ENCODE data around the gene TMSB4X.
A peak's percentile ranks its signal among the peaks of the same experiment; 100 is the strongest.
"Not testable (repeated sequence)": the region's sequence is repeated elsewhere in the genome, so short reads cannot be mapped to it uniquely, and the experiment has no call there.

Gene TMSB4X

DNA sequence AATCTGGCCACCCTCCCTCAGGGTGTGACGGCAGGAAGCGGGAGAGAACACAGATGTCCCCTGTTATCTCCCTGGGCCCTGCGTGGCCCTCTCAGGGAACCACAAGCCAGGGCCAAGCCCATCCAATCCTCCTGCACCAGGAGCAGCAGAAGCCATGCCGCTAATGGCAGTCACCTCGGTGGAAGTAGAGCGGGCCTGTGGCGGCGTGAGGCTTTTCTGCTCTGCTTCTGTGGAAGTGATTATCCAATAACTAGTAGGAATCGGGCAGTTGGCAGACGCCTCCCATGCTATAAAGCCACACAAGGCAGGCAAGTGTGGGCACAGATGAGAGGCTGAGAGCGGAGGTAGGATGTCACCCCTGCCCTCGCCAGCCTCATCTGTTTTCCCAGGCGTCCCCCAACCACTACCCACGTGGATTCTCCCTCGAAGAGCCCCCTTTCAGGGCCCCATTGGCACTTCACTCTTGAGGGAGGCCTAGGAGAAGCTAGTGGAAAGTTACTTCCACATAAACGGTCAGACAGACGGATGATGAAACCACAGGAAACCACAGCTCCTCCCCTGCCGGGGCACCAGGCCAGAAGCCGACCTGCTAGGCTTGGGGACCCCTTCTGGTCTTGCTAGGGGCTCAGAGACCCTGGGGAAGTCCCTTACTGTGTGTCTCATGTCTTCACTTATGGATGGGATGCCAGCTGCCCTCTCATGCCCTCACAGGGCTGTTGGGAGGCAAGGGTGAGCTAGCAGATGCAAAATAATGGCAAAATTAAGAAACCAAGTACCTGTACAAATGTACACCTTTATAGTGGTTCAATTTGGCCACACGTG lies 18.8 kb upstream of the TMSB4X start:
- DNase-seq, result peak; percentile 79 to 81

DNA sequence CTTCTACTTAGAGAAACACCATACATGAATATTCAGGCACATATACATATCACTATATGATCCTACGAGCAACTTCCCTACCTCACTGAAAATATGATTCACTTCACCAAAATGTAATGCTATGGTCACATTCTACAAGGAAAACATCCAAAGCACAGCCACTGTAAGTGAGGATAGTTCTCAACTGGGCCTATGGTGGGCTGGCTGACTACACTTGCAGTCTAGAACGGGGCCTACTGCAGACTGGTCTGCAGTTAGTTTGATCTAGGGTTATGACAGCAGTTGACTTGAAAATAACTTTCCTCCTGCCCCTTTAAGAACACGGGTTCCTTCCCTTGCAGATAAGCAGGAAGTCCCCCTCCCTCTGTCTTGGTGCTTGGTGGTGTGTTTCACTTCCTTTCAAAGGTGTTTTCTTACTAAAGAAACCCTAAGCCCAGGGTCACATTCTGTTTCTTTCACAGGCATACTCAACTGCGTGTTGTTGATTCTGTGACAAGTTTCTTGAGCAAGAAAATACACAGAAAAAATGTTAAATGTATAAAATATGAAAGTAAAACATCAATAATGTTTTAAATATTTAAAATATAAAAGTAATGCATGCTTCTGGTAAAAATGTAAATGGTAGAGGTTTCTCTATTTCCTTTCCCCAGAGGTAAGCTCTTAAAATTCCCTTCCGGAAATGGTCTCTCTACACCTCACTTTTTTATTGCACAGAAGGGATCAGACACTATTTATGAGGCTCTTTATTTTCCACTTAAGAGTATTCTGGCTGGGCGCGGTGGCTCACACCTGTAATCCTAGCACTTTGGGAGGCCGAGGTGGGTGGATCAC lies 18.0 kb upstream of the TMSB4X start:
- peak; percentile 70 to 73 for DNase-seq

GRCh38 chrX:12958059-12958458 lies 16.9 kb upstream of the TMSB4X start:
- no peak for DNase-seq

DNA sequence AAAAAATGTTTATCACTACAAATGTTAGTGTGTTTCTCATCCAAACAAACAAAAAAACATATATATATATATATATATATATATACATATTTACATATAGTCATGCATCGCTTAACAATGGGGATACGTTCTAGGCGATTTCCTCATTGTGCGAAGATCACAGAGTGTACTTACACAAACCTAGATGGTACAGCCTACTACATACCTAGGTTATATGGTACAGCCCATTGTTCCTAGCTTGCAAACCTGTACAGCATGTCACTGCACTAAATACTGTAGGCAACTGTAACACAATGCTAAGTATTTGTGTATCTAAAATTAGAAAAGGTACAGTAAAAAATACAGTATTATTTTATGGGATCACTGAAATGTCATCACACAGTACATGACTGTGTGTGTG lies 16.4 kb upstream of the TMSB4X start:
- DNase-seq, result no peak

DNA sequence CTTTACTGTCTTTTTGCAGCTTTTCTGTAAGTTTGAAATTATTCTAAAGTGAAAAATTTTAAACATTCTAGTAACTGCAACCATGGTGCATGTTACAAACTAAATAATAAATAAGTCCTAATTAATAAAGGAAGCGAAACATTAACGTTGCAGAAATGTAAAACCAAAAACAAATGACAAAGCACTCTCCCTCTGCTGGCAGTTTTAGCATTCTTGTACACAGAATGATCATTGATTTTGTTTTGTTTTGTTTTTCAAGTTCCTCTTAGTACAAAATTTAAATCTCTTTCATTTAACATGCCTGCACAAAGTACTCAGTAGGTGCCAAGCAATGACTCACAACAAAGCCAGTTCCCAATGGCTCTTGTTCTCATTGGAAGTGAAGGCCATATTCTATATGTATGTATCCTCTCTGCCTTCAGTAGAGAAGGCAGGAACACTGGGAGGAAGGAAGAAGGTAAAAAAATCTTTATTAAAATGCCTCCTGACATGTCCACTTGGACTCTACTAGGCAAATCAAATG lies 13.7 kb upstream of the TMSB4X start:
- DNase-seq, result no peak

GRCh38 chrX:12962041-12962504 lies 12.8 kb upstream of the TMSB4X start:
- DNase-seq, result no peak

GRCh38 chrX:12963210-12963850 lies 11.6 kb upstream of the TMSB4X start:
- not testable (repeated sequence) for DNase-seq

GRCh38 chrX:12965131-12965940 lies 9.6 kb upstream of the TMSB4X start:
- no peak for DNase-seq

GRCh38 chrX:12966151-12966550 lies 8.8 kb upstream of the TMSB4X start:
- no peak for DNase-seq

DNA sequence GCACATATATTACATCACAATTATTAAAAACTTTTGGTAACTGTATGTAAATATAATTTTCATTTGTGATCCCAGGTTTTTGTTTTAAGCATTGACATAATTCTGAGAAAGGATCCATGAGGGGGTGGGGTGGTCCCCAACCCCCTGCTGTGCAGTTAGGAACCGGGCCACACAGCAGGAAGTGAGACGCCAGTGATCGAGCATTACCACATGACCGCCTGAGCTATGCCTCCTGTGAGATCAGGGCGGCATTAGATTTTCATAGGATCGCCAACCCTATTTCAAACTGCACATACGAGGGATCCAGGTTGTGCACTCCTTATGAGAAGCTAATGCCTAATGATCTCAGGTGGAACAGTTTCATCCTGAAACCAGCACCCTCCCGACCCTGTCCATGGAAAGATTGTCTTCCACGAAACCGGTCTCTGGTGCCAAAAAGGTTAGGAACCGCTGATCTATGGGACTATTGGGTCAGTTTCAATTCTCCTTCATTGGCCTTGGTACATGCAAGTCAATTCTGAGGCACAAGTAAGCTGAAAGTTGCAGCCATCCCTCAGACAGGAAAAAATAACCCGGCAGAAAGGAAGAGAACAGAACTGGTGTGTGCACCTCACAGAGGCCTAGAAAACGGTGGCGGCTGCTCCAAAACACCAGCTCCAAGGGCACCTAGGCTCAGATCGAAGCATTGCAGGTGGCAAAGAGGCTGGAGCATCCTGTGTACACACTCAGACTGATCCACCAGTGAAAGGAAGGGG lies 7.0 kb upstream of the TMSB4X start:
- no peak for DNase-seq

GRCh38 chrX:12970691-12971202 lies 4.2 kb upstream of the TMSB4X start:
- no peak for DNase-seq

GRCh38 chrX:12971282-12972003 lies 3.5 kb upstream of the TMSB4X start:
- no peak for DNase-seq

DNA sequence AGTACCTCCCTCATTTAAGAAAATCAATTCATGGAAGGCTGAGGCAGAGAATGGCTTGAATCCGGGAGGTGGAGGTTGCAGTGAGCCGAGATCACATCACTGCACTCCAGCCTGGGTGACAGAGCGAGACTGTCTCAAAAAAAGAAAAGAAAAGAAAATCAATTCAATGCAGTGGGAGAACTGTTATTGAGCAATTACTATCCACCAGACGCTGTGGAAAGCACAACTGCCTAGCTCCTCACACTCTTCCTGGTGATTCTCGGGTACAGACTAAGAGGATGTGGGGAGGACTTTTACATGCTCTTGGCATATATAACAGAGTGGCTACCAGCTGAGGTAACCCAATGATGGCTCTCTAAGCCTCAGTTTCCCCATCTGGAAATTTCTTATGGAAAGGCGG lies 2.7 kb upstream of the TMSB4X start:
- DNase-seq, result no peak

DNA sequence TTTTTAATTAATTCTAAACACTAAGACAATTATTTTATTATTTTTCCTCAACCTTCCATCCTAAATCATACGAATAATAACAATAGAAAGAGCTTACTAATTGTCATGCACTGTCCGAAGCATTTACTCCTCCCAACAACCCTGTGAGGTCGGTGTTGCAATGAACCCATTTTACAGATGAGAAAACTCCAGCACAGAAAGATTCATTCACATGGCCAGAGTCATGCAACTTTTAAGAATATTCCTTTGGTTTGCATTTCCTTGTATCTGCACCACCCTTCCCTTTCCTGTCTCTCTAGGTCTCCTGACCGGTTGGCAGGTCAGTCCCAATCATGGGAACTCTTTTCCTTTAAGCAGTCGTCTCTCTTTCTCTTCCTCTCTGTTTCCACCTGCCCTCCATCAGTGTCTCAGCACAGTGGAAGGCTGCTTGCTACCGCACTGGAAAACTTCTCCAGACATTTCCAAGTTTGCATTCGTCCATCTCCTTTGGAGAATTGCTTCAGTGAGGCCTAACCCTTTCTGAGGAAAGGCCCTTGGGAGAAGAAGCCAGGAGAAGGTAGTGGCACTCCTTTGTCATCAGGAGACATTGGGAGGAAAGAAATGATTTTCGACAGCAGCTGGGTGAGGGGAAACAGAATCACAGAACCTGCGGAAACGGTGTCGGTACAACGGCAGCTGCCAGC lies 1.9 kb upstream of the TMSB4X start:
- DNase-seq, result no peak

- peak; percentile 61 to 66 for DNase-seq
Observed at GRCh38 chrX:12973561-12974304, 1.2 kb upstream of the TMSB4X start.

DNA sequence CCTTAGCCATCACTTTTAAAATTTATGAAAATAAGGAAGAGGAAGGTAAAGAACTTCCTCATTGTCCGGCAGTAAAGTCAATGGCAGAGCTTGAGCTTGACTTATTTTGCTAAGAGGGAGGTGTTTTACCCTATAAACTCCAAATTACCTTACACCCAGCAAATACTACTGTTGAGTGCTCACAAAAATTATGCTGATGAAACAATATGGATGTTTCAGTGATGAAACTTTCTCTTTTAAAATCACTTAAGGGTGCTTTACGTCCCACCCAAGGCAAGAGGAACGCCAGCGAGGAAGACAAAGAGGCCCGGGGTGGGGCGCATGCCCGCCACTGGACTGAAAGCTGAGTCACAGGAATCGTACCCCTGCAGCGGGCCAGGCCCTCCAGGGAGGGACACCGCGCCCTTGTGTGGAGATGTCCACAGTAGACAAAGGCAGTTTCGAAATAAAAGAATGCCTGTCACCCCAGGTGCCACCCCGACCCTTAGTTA lies 560 bp upstream of the TMSB4X start:
- DNase-seq, result peak in 1 of 2 experiments; percentile 74

- DNase-seq, result no peak
Observed at GRCh38 chrX:12975670-12975965, 708 bp downstream of the TMSB4X start.

GRCh38 chrX:12975991-12976558 lies 1.2 kb downstream of the TMSB4X start:
- DNase-seq, result no peak

Data from activated T-cell treated with anti-CD3 and anti-CD28 coated beads, Interleukin-2, amount 50 U/mL, for 48 hours (primary cell).